Keratinocyte (primary cell): Measurements from ENCODE around the gene TP53TG3C. TPM values are rescaled to one million over a fixed set of nuclear protein-coding genes. Genes with fewer than 3 reads are reported as not detected.
"Not testable (repeated sequence)": the region's sequence is repeated elsewhere in the genome, so short reads cannot be mapped to it uniquely, and the experiment has no call there.

Experiments
- DNase-seq: peaks from one replicate; pipeline ENCODE4 v3.0.0-alpha.2; 2011; ENCODE audit warnings: low read depth, missing footprints, low spot score
- FAIRE-seq: peaks from 2 replicates; lab custom pipeline; 2011; peaks lifted over from hg19 to GRCh38; lab: Jason Lieb, UNC
- H2AFZ ChIP-seq: 2 replicates; pipeline ENCODE4 v1.6.0; 2012; ENCODE audit warnings: low read length, control low read depth, inconsistent platforms; ENCODE audit not compliant: control insufficient read depth
- H3K27ac ChIP-seq: 2 replicates; pipeline ENCODE4 v1.5.1; 2011; ENCODE audit warnings: low read length; ENCODE audit not compliant: control insufficient read depth, insufficient read depth
- H3K27me3 ChIP-seq: 3 replicates; pipeline ENCODE4 v1.6.0; 2011; ENCODE audit warnings: low read length; ENCODE audit not compliant: control insufficient read depth, insufficient read depth; ENCODE audit errors: extremely low read depth
- H3K36me3 ChIP-seq, 2 experiments: 2 replicates in 1 of 2; 3 replicates in 1 of 2; pipeline ENCODE4 v1.5.1; 2011; ENCODE audit warnings: low read length in 2 of 2, mild to moderate bottlenecking in 1 of 2; ENCODE audit not compliant: control insufficient read depth in 2 of 2, insufficient read depth in 2 of 2; ENCODE audit errors: extremely low read depth in 1 of 2
- H3K4me1 ChIP-seq: 3 replicates; pipeline ENCODE4 v1.5.1; 2011; ENCODE audit warnings: low read length; ENCODE audit not compliant: control insufficient read depth, insufficient read depth; ENCODE audit errors: extremely low read depth
- H3K4me2 ChIP-seq: 3 replicates; pipeline ENCODE4 v1.6.0; 2011; ENCODE audit warnings: low read depth, low read length; ENCODE audit not compliant: control insufficient read depth, insufficient read depth; ENCODE audit errors: extremely low read depth
- H3K4me3 ChIP-seq, 3 experiments: fragments of 200-600 bp in 1 of 3; sonication (generic) in 1 of 3; 2 replicates in 2 of 3; 3 replicates in 1 of 3; pipeline ENCODE4 v1.5.1; 2011 to 2016; ENCODE audit warnings: low read length in 3 of 3, mild to moderate bottlenecking in 3 of 3, control low read depth in 2 of 3, inconsistent platforms in 1 of 3, low read depth in 1 of 3, mixed read lengths in 1 of 3, mixed run types in 1 of 3, moderate library complexity in 1 of 3; ENCODE audit not compliant: control insufficient read depth in 2 of 3, insufficient read depth in 2 of 3; ENCODE audit errors: extremely low read depth in 1 of 3
- H3K79me2 ChIP-seq: 2 replicates; pipeline ENCODE4 v1.6.0; 2012; ENCODE audit warnings: low read length; ENCODE audit not compliant: control insufficient read depth, insufficient read depth
- H3K9ac ChIP-seq: 3 replicates; pipeline ENCODE4 v1.6.0; 2011; ENCODE audit warnings: low read length; ENCODE audit not compliant: control insufficient read depth, insufficient read depth; ENCODE audit errors: extremely low read depth
- H3K9me1 ChIP-seq: 3 replicates; pipeline ENCODE4 v1.6.0; 2011; ENCODE audit warnings: low read length; ENCODE audit not compliant: control insufficient read depth, insufficient read depth; ENCODE audit errors: extremely low read depth
- H3K9me3 ChIP-seq: 2 replicates; pipeline ENCODE4 v1.5.1; 2012; ENCODE audit warnings: low read depth, low read length; ENCODE audit not compliant: control insufficient read depth
- H4K20me1 ChIP-seq: 3 replicates; pipeline ENCODE4 v1.6.0; 2011; ENCODE audit warnings: low read length; ENCODE audit not compliant: control insufficient read depth, insufficient read depth; ENCODE audit errors: extremely low read depth
- dilution Hi-C: fragments of 300-500 bp; cut with MboI; formaldehyde crosslinking; loops from one replicate; pipeline ENCODE4 v1.7.0; 2020; ENCODE audit warnings: low sequenced_read_pairs; ENCODE audit not compliant: extremely low pct_ligation_motif_present
- polyA minus RNA-seq, 3 experiments: library from RNA; depleted of rRNA, polyadenylated mRNA; stranded (reverse); fragments of >200 nt; gene quantifications; 1 replicate in 1 of 3; 2 replicates in 1 of 3; 3 replicates in 1 of 3; pipeline ENCODE4 v1.2.3, GENCODE V29; 2011
- polyA plus RNA-seq, 5 experiments: library from polyadenylated mRNA; depleted of rRNA in 3 of 5; stranded (reverse) in 3 of 5; stranded (forward) in 1 of 5; unstranded in 1 of 5; fragments of >200 nt; gene quantifications; 1 replicate in 1 of 5; 2 replicates in 3 of 5; 3 replicates in 1 of 5; pipeline versions ENCODE4 v1.2.1 to v1.2.3, GENCODE V29; 2011 to 2012; ENCODE audit warnings: missing spikeins in 2 of 5, low read depth in 1 of 5, low replicate concordance in 1 of 5
- small RNA-seq, 3 experiments: library from RNA; depleted of rRNA; stranded (forward); fragments of <200 nt; gene quantifications; one replicate each; pipeline ENCODE3, GENCODE V24; 2012; ENCODE audit warnings: low read depth in 3 of 3, low replicate concordance in 1 of 3; ENCODE audit not compliant: insufficient read length in 3 of 3

TP53TG3C gene, protein sequence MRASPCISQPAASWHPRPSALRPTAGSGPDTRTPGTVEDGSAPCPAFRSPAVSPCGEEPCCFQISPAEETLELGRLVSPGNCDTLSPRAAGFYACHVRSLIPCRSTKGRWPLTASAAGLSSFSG
- polyA plus RNA-seq (not detected in 3 replicates), polyA minus RNA-seq (not detected in 3 replicates)
- not detected for polyA plus RNA-seq (2011; ENCODE audit: low read depth)
- not detected in 2 replicates for polyA plus RNA-seq (2011; cell fraction: cytosol; rRNA removed)
- polyA plus RNA-seq (2011; cell fraction: nucleus; rRNA removed) = not detected in 2 replicates
- not detected in 2 replicates for polyA plus RNA-seq (2012; ENCODE audit: low replicate concordance)
- not detected for polyA minus RNA-seq (2011; cell fraction: cytosol; rRNA and poly(A)+ RNA removed)
- polyA minus RNA-seq (2011; cell fraction: nucleus; rRNA and poly(A)+ RNA removed) = not detected in 2 replicates

- H3K36me3 ChIP-seq, H3K9me1 ChIP-seq, H2AFZ ChIP-seq, dilution Hi-C loops, H3K79me2 ChIP-seq, H3K9me3 ChIP-seq, H3K4me3 ChIP-seq, DNase-seq, H4K20me1 ChIP-seq, H3K4me2 ChIP-seq, H3K4me1 ChIP-seq, FAIRE-seq, H3K9ac ChIP-seq, H3K27ac ChIP-seq, H3K27me3 ChIP-seq: not testable (repeated sequence)
These were observed at the start of gene TP53TG3C for GRCh38 chr16:33193926-33194325. TP53TG3C (plus strand) TSS chr16:33194226; CDS start chr16:33194294, 68 bp downstream.

Small RNA genes within 50 kb of the gene (small RNA-seq; reads per million reads assigned to genes)
- 0 reads per million in 3 experiments for gene AC138869.1

Other genes starting within 250 kb of the TP53TG3C start
- gene TP53TG3E, start 110.1 kb downstream of the TP53TG3C start, polyA plus RNA-seq = not detected in 3 replicates
- not detected in 3 replicates for gene TP53TG3B, start 166.6 kb downstream of the TP53TG3C start, polyA plus RNA-seq